Measurements from ENCODE around the gene PCNX3.

DNA sequence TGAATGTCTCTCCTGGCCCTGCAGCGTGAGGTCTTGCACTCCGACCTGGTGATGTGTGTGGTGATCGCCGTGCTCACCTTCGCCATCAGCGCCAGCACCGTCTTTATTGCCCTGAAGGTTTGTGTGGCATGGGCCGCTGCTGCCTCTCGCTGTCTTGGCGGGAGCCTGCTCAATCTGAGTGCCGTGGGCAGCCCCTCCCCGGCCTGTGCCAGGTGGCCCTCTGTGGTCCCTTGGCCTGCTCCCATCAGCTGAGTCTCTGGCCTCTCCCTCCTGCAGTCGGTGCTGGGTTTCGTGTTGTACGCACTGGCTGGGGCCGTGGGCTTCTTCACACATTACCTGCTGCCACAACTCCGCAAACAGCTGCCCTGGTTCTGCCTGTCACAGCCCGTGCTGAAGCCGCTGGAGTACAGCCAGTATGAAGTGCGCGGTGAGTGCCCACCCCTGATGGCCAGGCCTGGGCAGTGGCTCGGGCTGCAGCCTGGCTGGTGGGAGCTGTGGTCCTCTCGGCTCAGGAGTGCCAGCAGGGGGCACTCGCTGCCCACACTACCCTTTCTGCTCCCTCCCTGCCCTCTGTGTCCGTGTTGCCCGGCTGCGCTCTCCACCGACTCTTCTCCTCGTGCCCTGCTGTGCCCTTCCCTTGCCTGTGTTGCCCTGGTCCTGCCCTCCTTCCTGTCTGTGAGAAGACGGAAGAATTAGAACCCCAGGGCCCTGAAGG is 10.2 kb downstream of the PCNX3 start:
- no peak for TF ChIP-seq POLR2A (IDR thresholded peaks at IDR 0.05)
- TF ChIP-seq, protein P1, sequence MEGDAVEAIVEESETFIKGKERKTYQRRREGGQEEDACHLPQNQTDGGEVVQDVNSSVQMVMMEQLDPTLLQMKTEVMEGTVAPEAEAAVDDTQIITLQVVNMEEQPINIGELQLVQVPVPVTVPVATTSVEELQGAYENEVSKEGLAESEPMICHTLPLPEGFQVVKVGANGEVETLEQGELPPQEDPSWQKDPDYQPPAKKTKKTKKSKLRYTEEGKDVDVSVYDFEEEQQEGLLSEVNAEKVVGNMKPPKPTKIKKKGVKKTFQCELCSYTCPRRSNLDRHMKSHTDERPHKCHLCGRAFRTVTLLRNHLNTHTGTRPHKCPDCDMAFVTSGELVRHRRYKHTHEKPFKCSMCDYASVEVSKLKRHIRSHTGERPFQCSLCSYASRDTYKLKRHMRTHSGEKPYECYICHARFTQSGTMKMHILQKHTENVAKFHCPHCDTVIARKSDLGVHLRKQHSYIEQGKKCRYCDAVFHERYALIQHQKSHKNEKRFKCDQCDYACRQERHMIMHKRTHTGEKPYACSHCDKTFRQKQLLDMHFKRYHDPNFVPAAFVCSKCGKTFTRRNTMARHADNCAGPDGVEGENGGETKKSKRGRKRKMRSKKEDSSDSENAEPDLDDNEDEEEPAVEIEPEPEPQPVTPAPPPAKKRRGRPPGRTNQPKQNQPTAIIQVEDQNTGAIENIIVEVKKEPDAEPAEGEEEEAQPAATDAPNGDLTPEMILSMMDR (IDR thresholded peaks at IDR 0.05): peak; percentile 39 to 76 (median 58)
